Breast epithelium (tissue), 4 donors: Measurements from ENCODE around the gene CARHSP1. TPM values are rescaled to one million over a fixed set of nuclear protein-coding genes. Genes with fewer than 3 reads are reported as not detected.
A peak's percentile ranks its signal among the peaks of the same experiment; 100 is the strongest.

ENCODE experiments used
- DNase-seq, 2 donors: peaks; one replicate each; pipeline ENCODE4 v3.0.0-alpha.2; 2019; ENCODE audit warnings: low spot score in 2 of 2
- H3K27ac ChIP-seq, 2 donors: fragments of 200-600 bp; sonication (generic) in 1 of 2; one replicate each; pipeline ENCODE4 v1.5.1; 2016 to 2019; ENCODE audit warnings: mild to moderate bottlenecking in 1 of 2
- H3K27me3 ChIP-seq, 2 donors: fragments of 200-600 bp; sonication (generic) in 1 of 2; one replicate each; pipeline versions ENCODE4 v1.5.1 to v1.6.0; 2017 to 2019; ENCODE audit warnings: control low read depth in 1 of 2, mild to moderate bottlenecking in 1 of 2
- H3K36me3 ChIP-seq: fragments of 200-600 bp; one replicate; pipeline ENCODE4 v1.5.1; 2019
- H3K4me1 ChIP-seq, 2 donors: fragments of 200-600 bp; sonication (generic); one replicate each; pipeline ENCODE4 v1.5.1; 2016 to 2019; ENCODE audit warnings: control low read depth in 1 of 2
- H3K4me3 ChIP-seq, 3 donors: fragments of 200-600 bp; sonication (generic); 1 replicate in 2 of 3; 2 replicates in 1 of 3; pipeline ENCODE4 v1.5.1; 2016 to 2019; ENCODE audit warnings: mild to moderate bottlenecking in 3 of 3, moderate library complexity in 2 of 3
- H3K9me3 ChIP-seq, 2 donors: fragments of 200-600 bp; sonication (generic) in 1 of 2; one replicate each; pipeline ENCODE4 v1.5.1; 2016 to 2019; ENCODE audit warnings: control low read depth in 1 of 2
- POLR2A ChIP-seq: fragments of 450-650 bp; IDR thresholded peaks from one replicate; pipeline ENCODE4 v1.6.1; 2016; ENCODE audit warnings: antibody characterized with exemption, mild to moderate bottlenecking, moderate library complexity
- POLR2AphosphoS5 ChIP-seq, 3 donors: sonication (generic); formaldehyde crosslinking; IDR thresholded peaks; one replicate each; pipeline ENCODE4 v1.6.1; 2017; ENCODE audit warnings: antibody characterized with exemption in 3 of 3
- intact Hi-C: fragments of 100-400 bp; cut with DNase I; formaldehyde crosslinking; loops from one replicate; pipeline ENCODE4 v1.15.1; 2023; ENCODE audit warnings: low total_unique reads
- total RNA-seq, 3 donors: library from RNA; depleted of rRNA; stranded (reverse); fragments of >200 nt; gene quantifications; one replicate each; pipeline ENCODE4 v1.1.0, GENCODE V29; 2016
- TF ChIP-seq, protein P1 (sequence below), 3 donors: fragments of 450-650 bp; IDR thresholded peaks; one replicate each; pipeline ENCODE4 v1.5.1; 2016 to 2017; ENCODE audit warnings: antibody characterized with exemption in 3 of 3, mild to moderate bottlenecking in 3 of 3, moderate library complexity in 3 of 3

CARHSP1 gene
- total RNA-seq, 3 donors from 2014 or later: 58.6 to 126 (median 83.9) TPM

DNA sequence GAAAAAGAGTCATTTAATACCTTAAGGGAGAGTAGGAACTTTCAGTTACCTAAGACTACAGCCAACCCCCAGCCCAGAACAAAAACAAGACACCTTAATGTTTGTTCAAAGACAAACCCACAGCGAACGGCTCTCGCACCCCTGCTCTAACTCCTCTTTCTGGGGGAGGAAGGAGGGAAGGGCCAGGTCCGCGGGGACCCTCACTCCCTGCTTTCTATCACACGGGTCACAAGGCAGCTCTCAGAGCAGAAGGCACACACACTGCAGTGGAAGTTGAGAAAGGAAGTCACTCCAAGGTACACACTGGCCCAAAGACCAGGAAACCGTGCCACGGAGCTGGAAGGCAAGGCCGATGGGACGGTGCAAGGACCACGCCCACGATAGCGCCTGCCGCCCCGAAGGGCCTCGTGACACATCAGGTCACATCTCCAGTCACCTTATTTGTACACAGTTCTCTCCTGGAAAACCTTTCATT is 23.3 kb upstream of the CARHSP1 start:
- Histone ChIP-seq H3K27me3 (no peaks in the 10 kb centered on the region), H3K4me1 (no peaks in the 10 kb centered on the region), H3K27ac (peak overlapping the region in 1 of 2 donors; percentile 10), H3K9me3 (no peaks in the 10 kb centered on the region), H3K4me3 (no peak overlapping the region), H3K36me3 (peaks cover 7% of the 10 kb centered on the region)
- intact Hi-C loops: no loop called here
- no peak for DNase-seq
- TF ChIP-seq, protein P1, sequence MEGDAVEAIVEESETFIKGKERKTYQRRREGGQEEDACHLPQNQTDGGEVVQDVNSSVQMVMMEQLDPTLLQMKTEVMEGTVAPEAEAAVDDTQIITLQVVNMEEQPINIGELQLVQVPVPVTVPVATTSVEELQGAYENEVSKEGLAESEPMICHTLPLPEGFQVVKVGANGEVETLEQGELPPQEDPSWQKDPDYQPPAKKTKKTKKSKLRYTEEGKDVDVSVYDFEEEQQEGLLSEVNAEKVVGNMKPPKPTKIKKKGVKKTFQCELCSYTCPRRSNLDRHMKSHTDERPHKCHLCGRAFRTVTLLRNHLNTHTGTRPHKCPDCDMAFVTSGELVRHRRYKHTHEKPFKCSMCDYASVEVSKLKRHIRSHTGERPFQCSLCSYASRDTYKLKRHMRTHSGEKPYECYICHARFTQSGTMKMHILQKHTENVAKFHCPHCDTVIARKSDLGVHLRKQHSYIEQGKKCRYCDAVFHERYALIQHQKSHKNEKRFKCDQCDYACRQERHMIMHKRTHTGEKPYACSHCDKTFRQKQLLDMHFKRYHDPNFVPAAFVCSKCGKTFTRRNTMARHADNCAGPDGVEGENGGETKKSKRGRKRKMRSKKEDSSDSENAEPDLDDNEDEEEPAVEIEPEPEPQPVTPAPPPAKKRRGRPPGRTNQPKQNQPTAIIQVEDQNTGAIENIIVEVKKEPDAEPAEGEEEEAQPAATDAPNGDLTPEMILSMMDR (IDR thresholded peaks at IDR 0.05): no peak
- TF ChIP-seq POLR2AphosphoS5 (IDR thresholded peaks at IDR 0.05): no peak
- no peak for TF ChIP-seq POLR2A

DNA sequence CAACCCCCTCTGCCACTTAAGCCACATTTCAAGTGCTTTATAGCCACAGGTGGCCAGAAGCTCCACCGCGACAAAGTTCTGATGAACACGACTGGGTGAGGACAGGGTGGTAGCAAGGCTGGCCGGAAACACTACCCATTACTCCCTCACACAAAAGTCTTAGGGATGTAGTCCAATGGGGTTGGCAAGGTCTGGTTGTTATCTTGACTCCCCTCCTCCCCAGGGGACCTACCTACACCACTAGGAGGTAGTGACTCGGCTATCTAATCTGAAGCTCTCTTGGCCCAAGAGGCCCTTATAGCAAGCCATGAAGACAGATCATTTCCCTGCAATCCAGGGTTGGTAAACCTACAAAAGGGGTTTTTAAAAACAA is 21.7 kb upstream of the CARHSP1 start:
- no peak for DNase-seq
- intact Hi-C loops: no loop called here
- Histone ChIP-seq H3K4me1 (peaks cover 0 to 6% of the 10 kb centered on the region in 2 donors), H3K4me3 (no peak overlapping the region), H3K9me3 (no peaks in the 10 kb centered on the region), H3K36me3 (no peaks in the 10 kb centered on the region), H3K27ac (no peak overlapping the region), H3K27me3 (no peaks in the 10 kb centered on the region)
- TF ChIP-seq POLR2A (no peak), POLR2AphosphoS5 (IDR thresholded peaks at IDR 0.05) (no peak)
- TF ChIP-seq, protein P1 (IDR thresholded peaks at IDR 0.05): no peak

DNA sequence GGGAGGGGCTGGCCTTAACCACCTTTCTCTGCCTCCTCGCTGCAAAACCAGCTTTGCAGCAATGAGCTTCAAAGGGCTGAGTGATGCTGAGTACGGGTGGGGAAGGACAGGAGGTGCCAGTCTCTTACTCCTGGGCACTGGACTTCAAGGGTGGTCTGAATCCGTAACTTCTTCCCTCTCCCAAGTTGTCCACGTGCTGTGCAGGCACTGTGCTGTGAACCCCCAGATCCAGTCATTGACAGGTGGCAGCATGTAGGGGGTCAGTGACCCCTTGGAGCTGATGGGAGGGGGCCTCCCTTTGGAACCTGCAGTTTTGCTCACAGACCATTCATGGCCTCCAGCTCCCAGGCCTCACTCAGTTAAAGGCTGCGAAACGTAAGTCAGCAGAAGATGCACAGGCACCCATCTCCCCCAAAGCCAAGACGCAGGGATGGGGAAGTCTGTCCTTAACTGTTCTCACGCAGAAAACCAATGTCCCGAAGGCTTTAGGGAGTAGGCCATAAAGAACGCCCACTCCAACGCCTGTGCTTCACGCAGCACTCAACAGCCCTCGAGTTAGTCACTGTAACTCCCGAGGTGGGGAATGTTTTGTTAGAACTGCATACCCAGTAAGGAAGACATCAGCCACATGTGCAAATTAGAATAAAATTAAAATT is 21.2 kb upstream of the CARHSP1 start:
- H3K4me1 ChIP-seq: peaks cover 0 to 6% of the 10 kb centered on the region in 2 donors
- no peak overlapping the region for H3K4me3 ChIP-seq
- no peaks in the 10 kb centered on the region for H3K36me3 ChIP-seq
- no peak for DNase-seq
- TF ChIP-seq POLR2AphosphoS5 (IDR thresholded peaks at IDR 0.05): no peak
- TF ChIP-seq, protein P1 (IDR thresholded peaks at IDR 0.05): no peak
- TF ChIP-seq POLR2A: no peak
- H3K27me3 ChIP-seq: no peaks in the 10 kb centered on the region
- no peak overlapping the region for H3K27ac ChIP-seq
- intact Hi-C loops: loop anchor here (10.0 kb wide), 1 partner anchor 245 kb away; no protein-coding TSS in a partner anchor
- H3K9me3 ChIP-seq: no peaks in the 10 kb centered on the region

- H3K4me1 ChIP-seq: peaks cover 0 to 6% of the 10 kb centered on the region in 2 donors
- no peaks in the 10 kb centered on the region for H3K36me3 ChIP-seq
- no peaks in the 10 kb centered on the region for H3K9me3 ChIP-seq
- no peak overlapping the region for H3K27ac ChIP-seq
- no peaks in the 10 kb centered on the region for H3K27me3 ChIP-seq
- DNase-seq: no peak
- intact Hi-C loops: loop anchor here (10.0 kb wide), 1 partner anchor 244 kb away; no protein-coding TSS in a partner anchor
- no peak overlapping the region for H3K4me3 ChIP-seq
- TF ChIP-seq, protein P1 (IDR thresholded peaks at IDR 0.05): no peak
- TF ChIP-seq POLR2AphosphoS5 (IDR thresholded peaks at IDR 0.05): no peak
Measured at GRCh38 chr16:8888951-8889892, 20.4 kb upstream of the CARHSP1 start.
